Measurements from ENCODE around the gene ATP2A1. TPM values are rescaled to one million over a fixed set of nuclear protein-coding genes. Genes with fewer than 3 reads are reported as not detected.

Gene ATP2A1
- total RNA-seq, 1 experiment from 2014 or later, result 2.9 TPM

- no peak overlapping the region for H3K4me3 ChIP-seq (ENCODE audit: low read depth in 2 of 2, low read length in 2 of 2)
- TF ChIP-seq CTCF (IDR thresholded peaks at IDR 0.05), result no peak
- TF ChIP-seq, protein P1, sequence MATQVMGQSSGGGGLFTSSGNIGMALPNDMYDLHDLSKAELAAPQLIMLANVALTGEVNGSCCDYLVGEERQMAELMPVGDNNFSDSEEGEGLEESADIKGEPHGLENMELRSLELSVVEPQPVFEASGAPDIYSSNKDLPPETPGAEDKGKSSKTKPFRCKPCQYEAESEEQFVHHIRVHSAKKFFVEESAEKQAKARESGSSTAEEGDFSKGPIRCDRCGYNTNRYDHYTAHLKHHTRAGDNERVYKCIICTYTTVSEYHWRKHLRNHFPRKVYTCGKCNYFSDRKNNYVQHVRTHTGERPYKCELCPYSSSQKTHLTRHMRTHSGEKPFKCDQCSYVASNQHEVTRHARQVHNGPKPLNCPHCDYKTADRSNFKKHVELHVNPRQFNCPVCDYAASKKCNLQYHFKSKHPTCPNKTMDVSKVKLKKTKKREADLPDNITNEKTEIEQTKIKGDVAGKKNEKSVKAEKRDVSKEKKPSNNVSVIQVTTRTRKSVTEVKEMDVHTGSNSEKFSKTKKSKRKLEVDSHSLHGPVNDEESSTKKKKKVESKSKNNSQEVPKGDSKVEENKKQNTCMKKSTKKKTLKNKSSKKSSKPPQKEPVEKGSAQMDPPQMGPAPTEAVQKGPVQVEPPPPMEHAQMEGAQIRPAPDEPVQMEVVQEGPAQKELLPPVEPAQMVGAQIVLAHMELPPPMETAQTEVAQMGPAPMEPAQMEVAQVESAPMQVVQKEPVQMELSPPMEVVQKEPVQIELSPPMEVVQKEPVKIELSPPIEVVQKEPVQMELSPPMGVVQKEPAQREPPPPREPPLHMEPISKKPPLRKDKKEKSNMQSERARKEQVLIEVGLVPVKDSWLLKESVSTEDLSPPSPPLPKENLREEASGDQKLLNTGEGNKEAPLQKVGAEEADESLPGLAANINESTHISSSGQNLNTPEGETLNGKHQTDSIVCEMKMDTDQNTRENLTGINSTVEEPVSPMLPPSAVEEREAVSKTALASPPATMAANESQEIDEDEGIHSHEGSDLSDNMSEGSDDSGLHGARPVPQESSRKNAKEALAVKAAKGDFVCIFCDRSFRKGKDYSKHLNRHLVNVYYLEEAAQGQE (IDR thresholded peaks at IDR 0.05; ENCODE audit: insufficient read depth in 1 of 2, low read depth in 2 of 2, low read length in 1 of 2), result no peak
- no peak for TF ChIP-seq POLR2AphosphoS5 (IDR thresholded peaks at IDR 0.05; ENCODE audit: low read depth, low read length)
- TF ChIP-seq TCF7L2 (IDR thresholded peaks at IDR 0.05; ENCODE audit: low read depth, low read length), result no peak
- TF ChIP-seq SIN3A (IDR thresholded peaks at IDR 0.05; ENCODE audit: borderline replicate concordance, insufficient read depth, low read depth, low read length), result no peak
- peaks cover 43% of the 10 kb centered on the region for H3K36me3 ChIP-seq (ENCODE audit: control insufficient read depth, insufficient read depth, low read length)
- ChIA-PET POLR2A (no interaction called here), CTCF (no interaction called here)
- intact Hi-C loops (cut with micrococcal nuclease; ENCODE audit: unreplicated experiment) (no loop called here), in situ Hi-C loops (cut with HindIII; ENCODE audit: low pct_unique_long_range_greater_than_20kb, low sequenced_read_pairs) (no loop called here)
- no peak overlapping the region for H3K27ac ChIP-seq (ENCODE audit: low read length)
- H3K9me3 ChIP-seq (ENCODE audit: control insufficient read depth, insufficient read depth, low read depth, low read length), result no peaks in the 10 kb centered on the region
- BruUV-seq (replicated peaks), result no TSS peak
- no peak for DNase-seq (ENCODE audit: low read depth, low spot score)
- no peaks in the 10 kb centered on the region for H3K27me3 ChIP-seq (ENCODE audit: control insufficient read depth, insufficient read depth, low read length)
- H3K4me1 ChIP-seq (ENCODE audit: control insufficient read depth, insufficient read depth, low read length), result no peaks in the 10 kb centered on the region
- ATAC-seq, result peak; percentile 15; the same call in 1 of the 2 replicates
These were observed 43.1 kb upstream of the ATP2A1 start for GRCh38 chr16:28834873-28835863.

DNA sequence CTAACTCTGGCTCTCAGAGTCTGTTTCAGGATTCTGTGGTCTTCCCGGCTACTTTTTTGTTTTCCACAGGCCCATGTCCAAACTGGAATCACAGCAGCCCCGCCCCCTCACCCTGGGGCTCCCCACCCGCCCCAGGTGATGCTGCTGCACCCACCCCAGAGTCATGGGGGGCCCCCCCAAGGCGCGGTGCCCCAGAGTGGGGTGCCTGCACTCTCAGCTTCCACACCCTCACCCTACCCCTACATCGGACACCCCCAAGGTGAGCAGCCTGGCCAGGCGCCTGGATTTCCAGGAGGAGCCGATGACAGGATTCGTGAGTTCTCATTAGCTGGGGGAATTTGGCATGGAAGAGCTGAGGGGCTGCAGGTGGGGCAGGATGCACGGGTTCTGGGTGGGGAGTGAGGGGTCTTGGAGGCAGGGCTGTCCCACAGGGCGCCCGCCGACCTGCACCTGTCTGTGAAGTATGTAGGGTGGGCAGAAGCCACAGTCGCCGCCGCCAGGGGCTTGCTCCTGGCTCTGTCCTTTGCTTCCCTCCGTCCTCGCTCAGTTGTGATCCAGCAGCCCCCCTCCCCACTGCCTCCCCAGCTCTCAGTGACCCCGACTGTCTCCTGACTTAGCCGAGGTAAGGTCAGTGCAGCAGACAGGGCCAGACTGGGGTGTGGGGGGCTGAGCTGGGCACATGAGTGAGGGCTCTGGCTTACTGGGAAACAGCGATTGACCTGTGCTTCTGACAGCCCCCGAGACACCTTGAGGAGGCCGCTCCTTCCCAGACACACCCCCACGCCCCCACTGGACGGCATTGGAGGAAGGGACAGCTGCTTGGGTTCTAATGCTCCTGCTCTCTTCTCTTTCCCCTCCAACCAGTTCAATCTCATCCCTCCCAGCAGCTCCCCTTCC, 42.2 kb upstream of the ATP2A1 start:
- Histone ChIP-seq H3K9me3 (ENCODE audit: control insufficient read depth, insufficient read depth, low read depth, low read length) (no peaks in the 10 kb centered on the region), H3K27me3 (ENCODE audit: control insufficient read depth, insufficient read depth, low read length) (no peaks in the 10 kb centered on the region), H3K27ac (ENCODE audit: low read length) (no peak overlapping the region), H3K4me1 (ENCODE audit: control insufficient read depth, insufficient read depth, low read length) (no peaks in the 10 kb centered on the region), H3K4me3 (ENCODE audit: low read depth in 2 of 2, low read length in 2 of 2) (no peak overlapping the region), H3K36me3 (ENCODE audit: control insufficient read depth, insufficient read depth, low read length) (peaks cover 34% of the 10 kb centered on the region)
- in situ Hi-C loops (cut with HindIII; ENCODE audit: low pct_unique_long_range_greater_than_20kb, low sequenced_read_pairs), result no loop called here
- intact Hi-C loops (cut with micrococcal nuclease; ENCODE audit: unreplicated experiment), result no loop called here
- BruUV-seq (replicated peaks), result no TSS peak
- CTCF ChIA-PET, result no interaction called here
- DNase-seq (ENCODE audit: low read depth, low spot score), result no peak
- no peak for ATAC-seq
- TF ChIP-seq POLR2AphosphoS5 (IDR thresholded peaks at IDR 0.05; ENCODE audit: low read depth, low read length), result no peak
- TF ChIP-seq, protein P1 (IDR thresholded peaks at IDR 0.05; ENCODE audit: insufficient read depth in 1 of 2, low read depth in 2 of 2, low read length in 1 of 2), result no peak
- no peak; the same call in 1 of the 2 replicates for TF ChIP-seq CTCF (IDR thresholded peaks at IDR 0.05)
- no peak for TF ChIP-seq TCF7L2 (IDR thresholded peaks at IDR 0.05; ENCODE audit: low read depth, low read length)
- TF ChIP-seq SIN3A (IDR thresholded peaks at IDR 0.05; ENCODE audit: borderline replicate concordance, insufficient read depth, low read depth, low read length), result no peak
- POLR2A ChIA-PET, result interaction anchor here (0.7 kb wide), 1 partner anchor 8 kb away, joined by 6 read pairs; no protein-coding TSS in a partner anchor

Measured in Panc1 (cell line).